PFSK-1 (cell line): ENCODE results near the gene CARD18.

Experiments
- FOXP2 ChIP-seq: optimal IDR thresholded peaks from 2 replicates; pipeline ENCODE3; 2011; ENCODE audit warnings: borderline replicate concordance, control low read depth, inconsistent platforms; ENCODE audit not compliant: insufficient read depth; ENCODE audit errors: extremely low read length, extremely low read depth
- POLR2AphosphoS5 ChIP-seq: IDR thresholded peaks from 2 replicates; pipeline ENCODE4 v1.6.1; 2012; ENCODE audit warnings: low read depth, mild to moderate bottlenecking, control low read depth, low read length, moderate library complexity
- REST ChIP-seq, 2 experiments: IDR thresholded peaks; 2 replicates each; pipeline versions ENCODE4 v1.6.1 to v1.8.0; 2011 to 2012; ENCODE audit warnings: low read depth in 2 of 2, low read length in 2 of 2, control low read depth in 1 of 2, inconsistent platforms in 1 of 2, mild to moderate bottlenecking in 1 of 2, moderate library complexity in 1 of 2; ENCODE audit not compliant: insufficient read depth in 1 of 2
- SIN3A ChIP-seq: IDR thresholded peaks from 2 replicates; pipeline ENCODE4 v1.6.1; 2012; ENCODE audit warnings: mild to moderate bottlenecking, low read length, moderate library complexity, borderline replicate concordance; ENCODE audit not compliant: insufficient read depth
- TAF1 ChIP-seq: IDR thresholded peaks from 2 replicates; pipeline ENCODE4 v1.6.1; 2012; ENCODE audit warnings: low read length, control low read depth, borderline replicate concordance; ENCODE audit not compliant: insufficient read depth

The CARD18 gene

GRCh38 chr11:105100981-105101630 is 38.5 kb downstream of the CARD18 start:
- no peak for TF ChIP-seq REST (IDR thresholded peaks at IDR 0.05; ENCODE audit: insufficient read depth in 1 of 2, low read depth in 2 of 2, low read length in 2 of 2)
- TF ChIP-seq POLR2AphosphoS5 = no peak
- no peak for TF ChIP-seq SIN3A
- TF ChIP-seq FOXP2 = no peak
- TF ChIP-seq TAF1 = no peak

GRCh38 chr11:105100206-105100605 is 39.4 kb downstream of the CARD18 start:
- TF ChIP-seq REST (IDR thresholded peaks at IDR 0.05; ENCODE audit: insufficient read depth in 1 of 2, low read depth in 2 of 2, low read length in 2 of 2) = no peak
- TF ChIP-seq SIN3A = no peak
- TF ChIP-seq FOXP2 = no peak
- no peak for TF ChIP-seq POLR2AphosphoS5
- TF ChIP-seq TAF1 = no peak

GRCh38 chr11:105092256-105093239 is 47.0 kb downstream of the CARD18 start:
- TF ChIP-seq REST (IDR thresholded peaks at IDR 0.05; ENCODE audit: insufficient read depth in 1 of 2, low read depth in 2 of 2, low read length in 2 of 2) (no peak), TAF1 (no peak), SIN3A (no peak; the same call in 1 of the 2 replicates), POLR2AphosphoS5 (no peak), FOXP2 (no peak)
